K562 (cell line): Measurements from ENCODE around the gene SORCS2. TPM values are rescaled to one million over a fixed set of nuclear protein-coding genes. Genes with fewer than 3 reads are reported as not detected.
A peak's percentile ranks its signal among the peaks of the same experiment; 100 is the strongest.

ENCODE experiments used
- ATAC-seq: fragments of 200-7000 bp; cut with Tn5 transposase; 3 replicates; pipeline ENCODE4 v1.9.1; 2020; ENCODE audit warnings: moderate library complexity
- BruUV-seq: library from RNA; stranded (reverse); fragments of 400-500 nt; replicated peaks from 2 replicates; lab custom pipeline; 2021; lab: Mats Ljungman, UMichigan
- CTCF ChIA-PET: fragments of 300-600 bp; formaldehyde crosslinking; extraction: SDS; loops from one replicate; lab custom pipeline; 2021; ENCODE audit warnings: low intra/inter-chr PET ratio; lab: Yijun Ruan, JAX
- POLR2A ChIA-PET: fragments of 300-600, 350-650 bp; sonication (Branson Sonifier 250); formaldehyde crosslinking; extraction: SDS; loops from one replicate; lab custom pipeline; 2021; ENCODE audit warnings: antibody characterized with exemption, inconsistent platforms; lab: Yijun Ruan, JAX
- DNase-seq, 4 experiments: peaks; one replicate each; pipeline versions ENCODE4 v3.0.0 to v3.0.0-alpha.2; 2011 to 2018; ENCODE audit warnings: low spot score in 3 of 4, mixed read lengths in 3 of 4; ENCODE audit errors: extremely low read depth in 1 of 4
- FAIRE-seq: peaks from 2 replicates; lab custom pipeline; 2011; peaks lifted over from hg19 to GRCh38; lab: Jason Lieb, UNC
- H2AFZ ChIP-seq: 2 replicates; pipeline ENCODE4 v1.6.0; 2011; ENCODE audit warnings: low read depth, low read length, control low read depth, inconsistent platforms
- H3K27ac ChIP-seq: fragments of 200-600 bp; 3 replicates; pipeline ENCODE4 v1.8.0; 2011; ENCODE audit warnings: low read depth, mild to moderate bottlenecking, control low read depth, inconsistent platforms, low read length, moderate library complexity, mixed read lengths; ENCODE audit errors: extremely low read depth
- H3K27me3 ChIP-seq, 2 experiments: fragments of 300-600 bp in 1 of 2; 2 replicates in 1 of 2; 3 replicates in 1 of 2; pipeline versions ENCODE4 v1.6.0 to v1.8.0; 2011; ENCODE audit warnings: inconsistent platforms in 2 of 2, low read length in 2 of 2, mild to moderate bottlenecking in 1 of 2, mixed read lengths in 1 of 2, moderate library complexity in 1 of 2; ENCODE audit not compliant: control insufficient read depth in 2 of 2, insufficient read depth in 2 of 2
- H3K36me3 ChIP-seq: fragments of 300-600 bp; 3 replicates; pipeline ENCODE4 v1.8.0; 2011; ENCODE audit warnings: mild to moderate bottlenecking, low read length, inconsistent platforms; ENCODE audit not compliant: control insufficient read depth, insufficient read depth
- H3K4me1 ChIP-seq, 2 experiments: fragments of 200-600 bp in 1 of 2; replicated peaks in 1 of 2; 2 replicates in 1 of 2; 3 replicates in 1 of 2; pipeline versions ENCODE4 v1.5.1 to v1.8.0; 2011; ENCODE audit warnings: inconsistent platforms in 2 of 2, low read length in 2 of 2, mild to moderate bottlenecking in 1 of 2, mixed read lengths in 1 of 2, moderate library complexity in 1 of 2; ENCODE audit not compliant: control insufficient read depth in 2 of 2, insufficient read depth in 2 of 2
- H3K4me2 ChIP-seq: 2 replicates; pipeline ENCODE4 v1.6.1; 2011; ENCODE audit warnings: low read length, control low read depth, inconsistent platforms, mixed read lengths; ENCODE audit not compliant: insufficient read depth
- H3K4me3 ChIP-seq: fragments of 200-600 bp; sonication (generic), shearing (Covaris generic); 2 replicates; pipeline ENCODE4 v1.5.1; 2016; ENCODE audit warnings: control low read depth, inconsistent platforms
- H3K79me2 ChIP-seq: fragments of 200-600 bp; 3 replicates; pipeline ENCODE4 v1.8.0; 2011; ENCODE audit warnings: low read length, inconsistent platforms; ENCODE audit not compliant: control insufficient read depth, insufficient read depth
- H3K9ac ChIP-seq, 2 experiments: 2 replicates each; pipeline versions ENCODE4 v1.6.0 to v1.6.1; 2011; ENCODE audit warnings: low read depth in 2 of 2, low read length in 2 of 2, control low read depth in 1 of 2, inconsistent platforms in 1 of 2, mild to moderate bottlenecking in 1 of 2, mixed read lengths in 1 of 2; ENCODE audit not compliant: insufficient read depth in 1 of 2
- H3K9me1 ChIP-seq: one replicate; pipeline ENCODE4 v1.6.0; 2011; ENCODE audit warnings: inconsistent platforms, mild to moderate bottlenecking, low read length, moderate library complexity; ENCODE audit not compliant: control insufficient read depth, insufficient read depth
- H3K9me3 ChIP-seq: replicated peaks from 2 replicates; pipeline ENCODE4 v1.5.1; 2011; ENCODE audit warnings: low read depth, low read length, inconsistent platforms; ENCODE audit not compliant: control insufficient read depth, insufficient read depth
- H4K20me1 ChIP-seq: replicated peaks from 2 replicates; pipeline ENCODE4 v1.6.1; 2011; ENCODE audit warnings: low read length, inconsistent platforms, mixed read lengths; ENCODE audit not compliant: control insufficient read depth, insufficient read depth
- DMBX1 ChIP-seq: fragments of 250-450 bp; sonication (Bioruptor Pico); IDR thresholded peaks from 2 replicates; pipeline ENCODE4 v1.8.0; 2022; ENCODE audit warnings: inconsistent platforms, mild to moderate bottlenecking, moderate library complexity, borderline replicate concordance
- FOXK2 ChIP-seq, 2 experiments: fragments of 450-650 bp; IDR thresholded peaks in 1 of 2; conservative IDR thresholded peaks in 1 of 2; 2 replicates each; pipeline ENCODE4 v1.6.1; 2016; ENCODE audit warnings: low read depth in 2 of 2, mild to moderate bottlenecking in 1 of 2
- GMEB1 ChIP-seq: fragments of 250-450 bp; sonication (Bioruptor Pico); IDR thresholded peaks from 2 replicates; pipeline ENCODE4 v1.4.0; 2020; ENCODE audit warnings: mild to moderate bottlenecking
- HLTF ChIP-seq: fragments of 450-650 bp; IDR thresholded peaks from 2 replicates; pipeline ENCODE4 v1.6.1; 2016
- KAT2B ChIP-seq: IDR thresholded peaks from one replicate; pipeline ENCODE4 v1.6.1; 2012; ENCODE audit warnings: low read depth, mild to moderate bottlenecking, control low read depth, inconsistent platforms, low read length, moderate library complexity
- L3MBTL2 ChIP-seq: fragments of 450-650 bp; IDR thresholded peaks from 2 replicates; pipeline ENCODE4 v1.6.1; 2016; ENCODE audit warnings: mild to moderate bottlenecking, moderate library complexity
- NCOR1 ChIP-seq: fragments of 450-650 bp; IDR thresholded peaks from 2 replicates; pipeline ENCODE4 v1.6.1; 2016; ENCODE audit warnings: mild to moderate bottlenecking, moderate library complexity
- RBM25 ChIP-seq: fragments of 200-400 bp; formaldehyde crosslinking; IDR thresholded peaks from 2 replicates; pipeline ENCODE4 v1.6.1; 2018; ENCODE audit warnings: low read length, low read depth, moderate library complexity; ENCODE audit not compliant: severe bottlenecking
- SRF ChIP-seq, 2 experiments: fragments of 250-450, 450-650 bp in 1 of 2; sonication (Bioruptor Pico) in 1 of 2; sonication (generic) in 1 of 2; formaldehyde crosslinking; IDR thresholded peaks; 2 replicates each; pipeline versions ENCODE4 v1.5.0 to v1.5.1; 2020 to 2022; ENCODE audit warnings: mild to moderate bottlenecking in 1 of 2, missing genetic modification reagents in 1 of 2
- TCF15 ChIP-seq: fragments of 250-450 bp; sonication (Bioruptor Pico); IDR thresholded peaks from 2 replicates; pipeline ENCODE4 v1.8.0; 2022; ENCODE audit warnings: moderate library complexity, mild to moderate bottlenecking, inconsistent platforms
- ZFP91 ChIP-seq: sonication (generic); formaldehyde crosslinking; IDR thresholded peaks from 2 replicates; pipeline ENCODE4 v1.8.0; 2022; ENCODE audit warnings: mild to moderate bottlenecking, missing genetic modification reagents
- ZNF282 ChIP-seq: sonication (generic); formaldehyde crosslinking; IDR thresholded peaks from 2 replicates; pipeline ENCODE4 v1.8.1; 2023; ENCODE audit warnings: missing genetic modification reagents
- WGBS: fragments of 100-300 bp; shearing (Covaris generic); methylation state at CpG from one replicate; pipeline ENCODE4 v1.1.6; 2016; ENCODE audit warnings: low coverage, mixed read lengths; ENCODE audit not compliant: insufficient coverage; ENCODE audit errors: missing lambda C conversion rate; 5-methylcytosine and 5-hydroxymethylcytosine counted together
- in situ Hi-C: fragments of 300-500 bp; cut with MboI; formaldehyde crosslinking; loops from 4 replicates; pipeline ENCODE4 v1.15.0; 2018; ENCODE audit warnings: inconsistent platforms, mixed read lengths
- intact Hi-C: fragments of 100-400 bp; cut with micrococcal nuclease; formaldehyde crosslinking; loops from 2 replicates; pipeline ENCODE4 v1.14.2; 2022
- polyA plus RNA-seq, 8 experiments: library from polyadenylated mRNA; depleted of rRNA in 4 of 8; stranded (reverse) in 5 of 8; unstranded in 3 of 8; fragments of >200 nt; fragmentation: Nextera tagmentation in 2 of 8; fragmentation: Illumina TruSeq in 1 of 8; extraction: Ambion mirVana in 2 of 8; extraction: Trizol in 1 of 8; gene quantifications; 2 replicates each; pipeline versions ENCODE4 v1.2.1 to v1.2.3, GENCODE V29; 2011 to 2014; ENCODE audit warnings: inconsistent platforms in 1 of 8, missing spikeins in 1 of 8
- total RNA-seq, 7 experiments: library from RNA; depleted of rRNA in 6 of 7; stranded (reverse); fragments of >200 nt in 6 of 7; fragmentation: Illumina TruSeq in 2 of 7; extraction: Trizol in 2 of 7; gene quantifications; 2 replicates each; pipeline versions ENCODE4 v1.2.1 to v1.2.3, GENCODE V29; 2011 to 2021; ENCODE audit warnings: low replicate concordance in 1 of 7

SORCS2 gene
- total and polyA plus RNA-seq, 9 of the 15 experiments (the other 6 are each of a cell fraction or from before 2014, with no cell fraction given) = not detected

- no peak for TF ChIP-seq ZFP91
- no peak for TF ChIP-seq L3MBTL2
- TF ChIP-seq KAT2B = no peak
- no peak for TF ChIP-seq FOXK2 (conservative IDR thresholded peaks at IDR 0.05 in 1 of 2, IDR thresholded peaks at IDR 0.05 in 1 of 2; ENCODE audit: low read depth in 2 of 2)
- no peak for TF ChIP-seq TCF15 (CRISPR knock-in tag)
- no peak for TF ChIP-seq DMBX1 (CRISPR knock-in tag)
These were observed 250.3 kb downstream of the SORCS2 start (continued) for GRCh38 chr4:7442574-7443162.

- Histone ChIP-seq H3K27me3 (no peaks in the 10 kb centered on the region; a peak in 1 of 5 replicates), H3K9me3 (no peaks in the 10 kb centered on the region), H2AFZ (no peak overlapping the region), H3K4me3 (no peak overlapping the region), H4K20me1 (peaks cover 6% of the 10 kb centered on the region; the same call in 1 of the 2 replicates), H3K79me2 (no peaks in the 10 kb centered on the region), H3K36me3 (no peaks in the 10 kb centered on the region), H3K4me1 (no peaks in the 10 kb centered on the region), H3K4me2 (no peak overlapping the region), H3K27ac (no peak overlapping the region), H3K9ac (no peak overlapping the region), H3K9me1 (no peaks in the 10 kb centered on the region)
- ATAC-seq (no peak), FAIRE-seq (no peak), DNase-seq (no peak)
- ChIA-PET CTCF (no interaction called here), POLR2A (no interaction called here)
- in situ Hi-C loops = no loop called here
- TF ChIP-seq NCOR1 (no peak), HLTF (no peak), FOXK2 (conservative IDR thresholded peaks at IDR 0.05 in 1 of 2, IDR thresholded peaks at IDR 0.05 in 1 of 2; ENCODE audit: low read depth in 2 of 2) (no peak), RBM25 (peak; percentile 67), ZNF282 (CRISPR knock-in tag) (no peak), GMEB1 (no peak), SRF (CRISPR knock-in tag; IDR thresholded peaks at IDR 0.05) (no peak)
- intact Hi-C loops = no loop called here
- WGBS = 0% methylated on average over 3 of the region's 3 CpGs
- BruUV-seq = no TSS peak
These were observed 252.0 kb downstream of the SORCS2 start for GRCh38 chr4:7444314-7444713.
